HEK293 (cell line): Measurements from ENCODE around the gene TRIM62.
A peak's percentile ranks its signal among the peaks of the same experiment; 100 is the strongest.

ENCODE experiments used
- CTCF ChIA-PET: fragments of 350-600 bp; formaldehyde crosslinking; extraction: SDS; loops from one replicate; lab custom pipeline; 2021; ENCODE audit warnings: antibody characterized with exemption; lab: Yijun Ruan, JAX
- POLR2A ChIA-PET: fragments of 300-600 bp; formaldehyde crosslinking; extraction: SDS; loops from one replicate; lab custom pipeline; 2020; ENCODE audit warnings: antibody characterized with exemption, inconsistent platforms; lab: Yijun Ruan, JAX
- H3K27ac ChIP-seq: fragments of 200-500 bp; sonication (Bioruptor generic); 2 replicates; pipeline ENCODE4 v1.5.1; 2014; ENCODE audit warnings: low read depth, low read length, control low read depth, inconsistent platforms; ENCODE audit errors: extremely low read depth
- H3K36me3 ChIP-seq, 2 experiments: fragments of 200-500 bp in 1 of 2; sonication (Bioruptor generic) in 1 of 2; 1 replicate in 1 of 2; 2 replicates in 1 of 2; pipeline ENCODE4 v1.5.1; 2014 to 2017; ENCODE audit warnings: inconsistent platforms in 2 of 2, low read length in 2 of 2; ENCODE audit not compliant: control insufficient read depth in 2 of 2, insufficient read depth in 1 of 2
- H3K4me1 ChIP-seq: fragments of 200-500 bp; sonication (Bioruptor generic); 2 replicates; pipeline ENCODE4 v1.5.1; 2014; ENCODE audit warnings: mild to moderate bottlenecking, low read length, inconsistent platforms; ENCODE audit not compliant: control insufficient read depth, insufficient read depth
- H3K4me3 ChIP-seq: 2 replicates; pipeline ENCODE4 v1.5.1; 2011; ENCODE audit warnings: low read depth, mild to moderate bottlenecking, control low read depth, low read length, moderate library complexity
- H3K9me3 ChIP-seq: fragments of 200-500 bp; sonication (Bioruptor generic); 2 replicates; pipeline ENCODE4 v1.5.1; 2014; ENCODE audit warnings: low read depth, low read length, inconsistent platforms; ENCODE audit not compliant: control insufficient read depth, insufficient read depth
- KLF9 ChIP-seq: fragments of 450-650 bp; formaldehyde crosslinking; IDR thresholded peaks from 2 replicates; pipeline ENCODE4 v1.5.1; 2016; ENCODE audit warnings: missing biosample characterization, missing genetic modification characterization, low read depth
- SCRT1 ChIP-seq: fragments of 450-650 bp; formaldehyde crosslinking; IDR thresholded peaks from 2 replicates; pipeline ENCODE4 v1.5.1; 2016; ENCODE audit warnings: missing biosample characterization, missing genetic modification characterization, borderline replicate concordance
- SP2 ChIP-seq: fragments of 450-650 bp; formaldehyde crosslinking; IDR thresholded peaks from 2 replicates; pipeline ENCODE4 v1.5.1; 2016; ENCODE audit warnings: missing biosample characterization, missing genetic modification characterization
- SP3 ChIP-seq: fragments of 450-650 bp; formaldehyde crosslinking; IDR thresholded peaks from 2 replicates; pipeline ENCODE4 v1.5.1; 2016; ENCODE audit warnings: missing biosample characterization, missing genetic modification characterization
- TRIM28 ChIP-seq: IDR thresholded peaks from 2 replicates; pipeline ENCODE4 v1.6.1; 2011; ENCODE audit warnings: low read length, control low read depth, borderline replicate concordance
- ZBTB48 ChIP-seq: fragments of 450-650 bp; formaldehyde crosslinking; IDR thresholded peaks from 2 replicates; pipeline ENCODE4 v1.5.1; 2016; ENCODE audit warnings: missing biosample characterization, missing genetic modification characterization
- ZFP41 ChIP-seq: fragments of 450-650 bp; formaldehyde crosslinking; IDR thresholded peaks from 2 replicates; pipeline ENCODE4 v1.5.1; 2016; ENCODE audit warnings: missing biosample characterization, missing genetic modification characterization, borderline replicate concordance
- ZNF10 ChIP-seq: fragments of 450-650 bp; formaldehyde crosslinking; IDR thresholded peaks from 2 replicates; pipeline ENCODE4 v1.5.1; 2017; ENCODE audit warnings: missing biosample characterization, missing genetic modification characterization
- ZNF114 ChIP-seq: fragments of 450-650 bp; formaldehyde crosslinking; IDR thresholded peaks from 2 replicates; pipeline ENCODE4 v1.5.0; 2017; ENCODE audit warnings: missing biosample characterization, missing genetic modification characterization
- ZNF146 ChIP-seq: fragments of 450-650 bp; formaldehyde crosslinking; IDR thresholded peaks from 2 replicates; pipeline ENCODE4 v1.5.1; 2016; ENCODE audit warnings: missing biosample characterization, missing genetic modification characterization
- ZNF174 ChIP-seq: fragments of 450-650 bp; formaldehyde crosslinking; IDR thresholded peaks from 2 replicates; pipeline ENCODE4 v1.5.0; 2017; ENCODE audit warnings: missing biosample characterization, mild to moderate bottlenecking, missing genetic modification characterization
- ZNF214 ChIP-seq: fragments of 450-650 bp; formaldehyde crosslinking; IDR thresholded peaks from 2 replicates; pipeline ENCODE4 v1.5.1; 2017; ENCODE audit warnings: missing biosample characterization, mild to moderate bottlenecking, missing genetic modification characterization, borderline replicate concordance
- ZNF600 ChIP-seq: fragments of 450-650 bp; formaldehyde crosslinking; IDR thresholded peaks from 2 replicates; pipeline ENCODE4 v1.5.1; 2016; ENCODE audit warnings: missing biosample characterization, missing genetic modification characterization
- ZNF670 ChIP-seq: fragments of 450-650 bp; formaldehyde crosslinking; IDR thresholded peaks from 2 replicates; pipeline ENCODE4 v1.5.1; 2016; ENCODE audit warnings: missing biosample characterization, missing genetic modification characterization, low read depth
- ZSCAN30 ChIP-seq: fragments of 450-650 bp; IDR thresholded peaks from 2 replicates; pipeline ENCODE4 v1.5.1; 2018; ENCODE audit warnings: missing biosample characterization, mild to moderate bottlenecking, missing genetic modification characterization, moderate library complexity
- TF ChIP-seq, protein P1 (sequence below): fragments of 450-650 bp; formaldehyde crosslinking; IDR thresholded peaks from 2 replicates; pipeline ENCODE4 v1.5.1; 2016; ENCODE audit warnings: missing biosample characterization, missing genetic modification characterization
- TF ChIP-seq, protein P2 (sequence below): fragments of 450-650 bp; formaldehyde crosslinking; IDR thresholded peaks from 2 replicates; pipeline ENCODE4 v1.5.1; 2016; ENCODE audit warnings: missing biosample characterization, missing genetic modification characterization
- TF ChIP-seq, protein P3 (sequence below): fragments of 450-650 bp; formaldehyde crosslinking; IDR thresholded peaks from 2 replicates; pipeline ENCODE4 v1.5.1; 2017; ENCODE audit warnings: missing biosample characterization, missing genetic modification characterization
- TF ChIP-seq, protein P4 (sequence below): fragments of 450-650 bp; formaldehyde crosslinking; IDR thresholded peaks from 2 replicates; pipeline ENCODE4 v1.5.0; 2017; ENCODE audit warnings: missing biosample characterization, missing genetic modification characterization, borderline replicate concordance
- TF ChIP-seq, protein P5 (sequence below): fragments of 450-650 bp; formaldehyde crosslinking; IDR thresholded peaks from 2 replicates; pipeline ENCODE4 v1.5.1; 2016; ENCODE audit warnings: missing biosample characterization, missing genetic modification characterization

The TRIM62 gene

DNA sequence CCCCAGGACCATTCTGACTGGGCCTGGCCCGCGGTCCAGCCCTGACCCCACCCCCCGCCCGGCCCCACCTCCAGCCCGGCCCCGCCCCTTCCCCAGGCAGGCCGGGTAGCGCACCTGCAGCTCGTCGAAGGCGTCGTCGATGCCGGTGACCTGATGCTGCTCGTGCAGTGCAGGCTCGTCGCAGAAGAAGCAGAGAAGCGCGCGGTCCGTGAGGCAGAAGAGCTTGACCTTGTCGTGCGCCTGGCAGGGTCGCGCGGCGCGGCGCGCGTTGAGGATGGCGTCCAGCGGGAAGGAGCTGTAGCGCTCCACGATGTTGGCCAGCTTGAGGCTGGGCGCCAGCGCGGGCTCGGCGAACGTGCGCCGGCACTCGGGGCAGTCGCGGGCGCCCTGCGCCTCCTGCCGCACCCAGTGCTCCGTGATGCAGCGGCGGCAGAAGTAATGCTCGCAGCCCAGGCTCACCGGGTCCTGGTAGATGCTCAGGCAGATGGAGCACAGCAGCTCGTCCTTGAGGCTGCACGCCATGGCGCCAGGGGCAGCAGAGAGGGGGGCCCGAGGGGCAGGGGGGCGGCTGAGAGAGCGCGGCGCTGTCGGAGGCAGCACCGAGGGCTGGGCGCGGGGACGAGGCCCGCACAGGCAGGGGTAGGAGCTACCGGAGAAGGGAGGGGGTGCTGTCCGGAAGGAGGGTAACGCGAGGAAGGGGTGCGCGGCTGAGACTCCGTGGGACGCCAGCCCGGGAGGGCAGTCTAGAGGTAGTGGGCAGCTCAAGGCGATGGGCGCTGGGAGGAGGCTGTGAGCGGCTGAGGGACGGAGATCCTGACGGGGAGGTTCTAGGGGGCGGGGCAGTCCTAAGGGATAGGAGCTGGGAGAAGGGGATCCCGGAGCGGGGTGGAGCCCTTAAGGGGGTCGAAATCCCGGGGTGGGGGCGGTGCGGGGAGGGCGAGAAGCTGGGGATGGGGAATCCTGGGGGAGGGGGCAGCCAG, 642 bp downstream of the TRIM62 start (continued):
- no peak for TF ChIP-seq ZNF174 (tag by site-specific recombination)
- peak; percentile 57; the same call in 1 of the 2 replicates for TF ChIP-seq KLF9 (tag by site-specific recombination)
- TF ChIP-seq, protein P1, sequence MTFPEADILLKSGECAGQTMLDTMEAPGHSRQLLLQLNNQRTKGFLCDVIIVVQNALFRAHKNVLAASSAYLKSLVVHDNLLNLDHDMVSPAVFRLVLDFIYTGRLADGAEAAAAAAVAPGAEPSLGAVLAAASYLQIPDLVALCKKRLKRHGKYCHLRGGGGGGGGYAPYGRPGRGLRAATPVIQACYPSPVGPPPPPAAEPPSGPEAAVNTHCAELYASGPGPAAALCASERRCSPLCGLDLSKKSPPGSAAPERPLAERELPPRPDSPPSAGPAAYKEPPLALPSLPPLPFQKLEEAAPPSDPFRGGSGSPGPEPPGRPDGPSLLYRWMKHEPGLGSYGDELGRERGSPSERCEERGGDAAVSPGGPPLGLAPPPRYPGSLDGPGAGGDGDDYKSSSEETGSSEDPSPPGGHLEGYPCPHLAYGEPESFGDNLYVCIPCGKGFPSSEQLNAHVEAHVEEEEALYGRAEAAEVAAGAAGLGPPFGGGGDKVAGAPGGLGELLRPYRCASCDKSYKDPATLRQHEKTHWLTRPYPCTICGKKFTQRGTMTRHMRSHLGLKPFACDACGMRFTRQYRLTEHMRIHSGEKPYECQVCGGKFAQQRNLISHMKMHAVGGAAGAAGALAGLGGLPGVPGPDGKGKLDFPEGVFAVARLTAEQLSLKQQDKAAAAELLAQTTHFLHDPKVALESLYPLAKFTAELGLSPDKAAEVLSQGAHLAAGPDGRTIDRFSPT (tag by site-specific recombination): peak; percentile 72
- TF ChIP-seq, protein P2, sequence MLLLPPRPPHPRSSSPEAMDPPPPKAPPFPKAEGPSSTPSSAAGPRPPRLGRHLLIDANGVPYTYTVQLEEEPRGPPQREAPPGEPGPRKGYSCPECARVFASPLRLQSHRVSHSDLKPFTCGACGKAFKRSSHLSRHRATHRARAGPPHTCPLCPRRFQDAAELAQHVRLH: no peak
- no peak for TF ChIP-seq ZNF146 (tag by site-specific recombination)
- TF ChIP-seq, protein P3, sequence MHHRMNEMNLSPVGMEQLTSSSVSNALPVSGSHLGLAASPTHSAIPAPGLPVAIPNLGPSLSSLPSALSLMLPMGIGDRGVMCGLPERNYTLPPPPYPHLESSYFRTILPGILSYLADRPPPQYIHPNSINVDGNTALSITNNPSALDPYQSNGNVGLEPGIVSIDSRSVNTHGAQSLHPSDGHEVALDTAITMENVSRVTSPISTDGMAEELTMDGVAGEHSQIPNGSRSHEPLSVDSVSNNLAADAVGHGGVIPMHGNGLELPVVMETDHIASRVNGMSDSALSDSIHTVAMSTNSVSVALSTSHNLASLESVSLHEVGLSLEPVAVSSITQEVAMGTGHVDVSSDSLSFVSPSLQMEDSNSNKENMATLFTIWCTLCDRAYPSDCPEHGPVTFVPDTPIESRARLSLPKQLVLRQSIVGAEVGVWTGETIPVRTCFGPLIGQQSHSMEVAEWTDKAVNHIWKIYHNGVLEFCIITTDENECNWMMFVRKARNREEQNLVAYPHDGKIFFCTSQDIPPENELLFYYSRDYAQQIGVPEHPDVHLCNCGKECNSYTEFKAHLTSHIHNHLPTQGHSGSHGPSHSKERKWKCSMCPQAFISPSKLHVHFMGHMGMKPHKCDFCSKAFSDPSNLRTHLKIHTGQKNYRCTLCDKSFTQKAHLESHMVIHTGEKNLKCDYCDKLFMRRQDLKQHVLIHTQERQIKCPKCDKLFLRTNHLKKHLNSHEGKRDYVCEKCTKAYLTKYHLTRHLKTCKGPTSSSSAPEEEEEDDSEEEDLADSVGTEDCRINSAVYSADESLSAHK (tag by site-specific recombination): no peak
- TF ChIP-seq ZNF670 (tag by site-specific recombination): no peak

DNA sequence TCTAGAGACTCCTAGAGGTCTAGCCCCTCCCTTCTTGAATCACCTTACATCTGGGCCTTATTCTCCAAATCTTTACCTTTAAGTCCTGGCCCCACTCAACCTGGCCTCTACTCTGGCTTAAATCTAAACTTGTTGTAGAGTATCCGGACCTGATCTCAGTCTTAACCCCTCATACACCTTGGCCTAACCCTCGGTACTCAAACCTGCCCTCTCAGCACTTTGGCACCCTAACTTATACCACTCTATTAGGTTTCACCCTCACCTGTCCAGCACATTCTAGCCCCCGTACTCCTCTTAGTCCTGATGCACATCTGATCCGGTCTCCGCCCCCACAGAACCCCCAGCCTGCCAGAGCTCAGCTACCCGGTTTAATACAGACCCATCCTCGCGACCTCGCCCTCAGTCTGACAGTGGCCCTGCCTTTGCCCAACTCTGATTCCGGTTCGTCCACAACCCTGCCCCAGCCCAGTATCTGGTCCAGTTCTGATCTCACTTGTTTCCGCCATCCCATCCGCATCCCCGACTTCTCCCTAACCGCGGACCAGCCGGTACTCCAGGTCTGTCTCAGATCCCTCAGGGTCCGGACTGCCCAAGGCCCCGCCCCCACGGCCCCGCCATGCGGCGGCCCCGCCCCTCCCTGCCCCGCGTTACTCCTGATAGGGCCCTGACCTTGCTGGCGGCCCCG, 1.5 kb downstream of the TRIM62 start:
- Histone ChIP-seq H3K4me3 (peak overlapping the region; percentile 30), H3K9me3 (no peaks in the 10 kb centered on the region), H3K27ac (no peak overlapping the region), H3K4me1 (no peaks in the 10 kb centered on the region; the same call in 1 of the 2 replicates), H3K36me3 (no peaks in the 10 kb centered on the region)
- TF ChIP-seq SP2 (tag by site-specific recombination): peak; percentile 63; the same call in 1 of the 2 replicates
- peak; percentile 59 for TF ChIP-seq ZBTB48 (tag by site-specific recombination)
- no peak for TF ChIP-seq TRIM28
- TF ChIP-seq SP3 (tag by site-specific recombination): peak; percentile 45; the same call in 1 of the 2 replicates
- no peak for TF ChIP-seq ZNF10
- CTCF ChIA-PET: interaction anchor here (0.7 to 1.1 kb wide), 4 partner anchors 10 to 184 kb away, joined by 3 to 6 read pairs (median 3); no protein-coding TSS in a partner anchor
- POLR2A ChIA-PET: interaction anchor here (1.2 to 2.1 kb wide), 6 partner anchors 15 to 169 kb away, joined by 3 to 28 read pairs (median 5); no protein-coding TSS in a partner anchor

DNA sequence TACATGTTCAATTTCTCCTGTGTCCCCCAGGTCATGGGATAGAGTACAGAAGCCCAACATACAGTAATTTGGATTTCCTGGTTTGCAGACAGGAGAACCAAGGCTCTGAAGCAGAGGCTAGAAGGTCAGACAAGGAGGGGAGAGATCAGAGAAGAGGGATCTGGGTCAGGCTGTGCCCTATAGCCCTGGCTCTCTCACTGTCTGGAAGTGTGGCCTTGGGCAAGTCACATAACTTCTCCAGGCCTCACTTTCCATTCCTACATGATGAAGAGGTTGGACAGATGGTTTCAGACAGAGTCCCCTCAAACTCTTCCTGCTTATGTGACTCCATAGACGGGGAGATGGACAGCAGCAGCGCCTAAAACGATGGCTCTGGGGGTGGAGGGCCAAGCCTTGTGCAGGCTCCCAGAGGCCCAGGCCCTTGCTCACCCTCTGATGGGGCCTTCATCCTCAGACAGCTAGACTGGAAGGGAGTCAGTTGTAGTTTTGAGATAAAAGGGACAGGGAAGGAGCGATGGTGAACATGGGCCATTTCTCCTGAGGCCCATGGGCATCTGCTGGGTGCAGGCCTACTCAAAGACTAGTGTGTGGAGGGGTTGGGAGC, 2.9 kb downstream of the TRIM62 start:
- CTCF ChIA-PET: interaction anchor here (0.7 to 0.9 kb wide), 2 partner anchors 52 to 83 kb away, joined by 3 read pairs; no protein-coding TSS in a partner anchor
- POLR2A ChIA-PET: no interaction called here
- no peak overlapping the region for H3K27ac ChIP-seq
- no peak for TF ChIP-seq ZSCAN30 (tag by site-specific recombination)
- no peak for TF ChIP-seq ZNF114 (tag by site-specific recombination)
- TF ChIP-seq ZFP41: no peak
- no peak for TF ChIP-seq ZNF600 (tag by site-specific recombination)
- TF ChIP-seq, protein P4, sequence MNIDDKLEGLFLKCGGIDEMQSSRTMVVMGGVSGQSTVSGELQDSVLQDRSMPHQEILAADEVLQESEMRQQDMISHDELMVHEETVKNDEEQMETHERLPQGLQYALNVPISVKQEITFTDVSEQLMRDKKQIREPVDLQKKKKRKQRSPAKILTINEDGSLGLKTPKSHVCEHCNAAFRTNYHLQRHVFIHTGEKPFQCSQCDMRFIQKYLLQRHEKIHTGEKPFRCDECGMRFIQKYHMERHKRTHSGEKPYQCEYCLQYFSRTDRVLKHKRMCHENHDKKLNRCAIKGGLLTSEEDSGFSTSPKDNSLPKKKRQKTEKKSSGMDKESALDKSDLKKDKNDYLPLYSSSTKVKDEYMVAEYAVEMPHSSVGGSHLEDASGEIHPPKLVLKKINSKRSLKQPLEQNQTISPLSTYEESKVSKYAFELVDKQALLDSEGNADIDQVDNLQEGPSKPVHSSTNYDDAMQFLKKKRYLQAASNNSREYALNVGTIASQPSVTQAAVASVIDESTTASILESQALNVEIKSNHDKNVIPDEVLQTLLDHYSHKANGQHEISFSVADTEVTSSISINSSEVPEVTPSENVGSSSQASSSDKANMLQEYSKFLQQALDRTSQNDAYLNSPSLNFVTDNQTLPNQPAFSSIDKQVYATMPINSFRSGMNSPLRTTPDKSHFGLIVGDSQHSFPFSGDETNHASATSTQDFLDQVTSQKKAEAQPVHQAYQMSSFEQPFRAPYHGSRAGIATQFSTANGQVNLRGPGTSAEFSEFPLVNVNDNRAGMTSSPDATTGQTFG (tag by site-specific recombination): no peak
- TF ChIP-seq, protein P5, sequence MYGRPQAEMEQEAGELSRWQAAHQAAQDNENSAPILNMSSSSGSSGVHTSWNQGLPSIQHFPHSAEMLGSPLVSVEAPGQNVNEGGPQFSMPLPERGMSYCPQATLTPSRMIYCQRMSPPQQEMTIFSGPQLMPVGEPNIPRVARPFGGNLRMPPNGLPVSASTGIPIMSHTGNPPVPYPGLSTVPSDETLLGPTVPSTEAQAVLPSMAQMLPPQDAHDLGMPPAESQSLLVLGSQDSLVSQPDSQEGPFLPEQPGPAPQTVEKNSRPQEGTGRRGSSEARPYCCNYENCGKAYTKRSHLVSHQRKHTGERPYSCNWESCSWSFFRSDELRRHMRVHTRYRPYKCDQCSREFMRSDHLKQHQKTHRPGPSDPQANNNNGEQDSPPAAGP (tag by site-specific recombination): no peak
- no peak for TF ChIP-seq SCRT1
- no peak for TF ChIP-seq ZNF214

More for the DNA sequence above, 2.9 kb downstream of the TRIM62 start:
- Histone ChIP-seq H3K4me3 (no peak overlapping the region), H3K9me3 (no peaks in the 10 kb centered on the region), H3K4me1 (no peaks in the 10 kb centered on the region; the same call in 1 of the 2 replicates), H3K36me3 (no peaks in the 10 kb centered on the region)
